ENCODE measurements around the gene CHRM4.

CHRM4 gene

GRCh38 chr11:46421257-46421880 lies 29.8 kb upstream of the CHRM4 start:
- no peak overlapping the region for H3K9ac ChIP-seq (ENCODE audit: low read length)
- peaks cover 22% of the 10 kb centered on the region for H3K36me3 ChIP-seq (ENCODE audit: control insufficient read depth, insufficient read depth, low read length)
- no peaks in the 10 kb centered on the region for H3K4me1 ChIP-seq (ENCODE audit: control insufficient read depth, insufficient read depth, low read length)
- H3K9me3 ChIP-seq (ENCODE audit: control insufficient read depth, insufficient read depth, low read depth, low read length), result no peaks in the 10 kb centered on the region
- H3K27ac ChIP-seq (ENCODE audit: low read depth, low read length), result no peak overlapping the region
- no peaks in the 10 kb centered on the region for H3K27me3 ChIP-seq (ENCODE audit: control insufficient read depth, insufficient read depth, low read length)
- no peak overlapping the region for H3K4me3 ChIP-seq (ENCODE audit: low read depth, low read length)

GRCh38 chr11:46420513-46420912 lies 28.9 kb upstream of the CHRM4 start:
- H3K4me1 ChIP-seq (ENCODE audit: control insufficient read depth, insufficient read depth, low read length), result no peaks in the 10 kb centered on the region
- no peaks in the 10 kb centered on the region for H3K9me3 ChIP-seq (ENCODE audit: control insufficient read depth, insufficient read depth, low read depth, low read length)
- no peak overlapping the region for H3K9ac ChIP-seq (ENCODE audit: low read length)
- H3K4me3 ChIP-seq (ENCODE audit: low read depth, low read length), result no peak overlapping the region
- H3K27me3 ChIP-seq (ENCODE audit: control insufficient read depth, insufficient read depth, low read length), result no peaks in the 10 kb centered on the region
- no peak overlapping the region for H3K27ac ChIP-seq (ENCODE audit: low read depth, low read length)
- peaks cover 30% of the 10 kb centered on the region for H3K36me3 ChIP-seq (ENCODE audit: control insufficient read depth, insufficient read depth, low read length)

- peaks cover 47% of the 10 kb centered on the region for H3K36me3 ChIP-seq (ENCODE audit: control insufficient read depth, insufficient read depth, low read length)
Observed at GRCh38 chr11:46418751-46419150, 27.2 kb upstream of the CHRM4 start.

GRCh38 chr11:46417711-46418110 lies 26.1 kb upstream of the CHRM4 start:
- Histone ChIP-seq H3K4me1 (ENCODE audit: control insufficient read depth, insufficient read depth, low read length) (no peaks in the 10 kb centered on the region), H3K36me3 (ENCODE audit: control insufficient read depth, insufficient read depth, low read length) (peaks cover 49% of the 10 kb centered on the region), H3K27ac (ENCODE audit: low read depth, low read length) (no peak overlapping the region), H3K27me3 (ENCODE audit: control insufficient read depth, insufficient read depth, low read length) (no peaks in the 10 kb centered on the region), H3K9ac (ENCODE audit: low read length) (no peak overlapping the region), H3K4me3 (ENCODE audit: low read depth, low read length) (no peak overlapping the region), H3K9me3 (ENCODE audit: control insufficient read depth, insufficient read depth, low read depth, low read length) (no peaks in the 10 kb centered on the region)

More at GRCh38 chr11:46418751-46419150, 27.2 kb upstream of the CHRM4 start:
- H3K4me1 ChIP-seq (ENCODE audit: control insufficient read depth, insufficient read depth, low read length), result no peaks in the 10 kb centered on the region
- no peak overlapping the region for H3K9ac ChIP-seq (ENCODE audit: low read length)
- no peak overlapping the region for H3K4me3 ChIP-seq (ENCODE audit: low read depth, low read length)
- H3K27me3 ChIP-seq (ENCODE audit: control insufficient read depth, insufficient read depth, low read length), result no peaks in the 10 kb centered on the region
- no peak overlapping the region for H3K27ac ChIP-seq (ENCODE audit: low read depth, low read length)
- no peaks in the 10 kb centered on the region for H3K9me3 ChIP-seq (ENCODE audit: control insufficient read depth, insufficient read depth, low read depth, low read length)

GRCh38 chr11:46414879-46415278 lies 23.3 kb upstream of the CHRM4 start:
- Histone ChIP-seq H3K27me3 (ENCODE audit: control insufficient read depth, insufficient read depth, low read length) (no peaks in the 10 kb centered on the region), H3K27ac (ENCODE audit: low read depth, low read length) (no peak overlapping the region), H3K4me1 (ENCODE audit: control insufficient read depth, insufficient read depth, low read length) (peaks cover 2% of the 10 kb centered on the region; the same call in 1 of the 2 replicates), H3K4me3 (ENCODE audit: low read depth, low read length) (no peak overlapping the region), H3K9ac (ENCODE audit: low read length) (no peak overlapping the region), H3K36me3 (ENCODE audit: control insufficient read depth, insufficient read depth, low read length) (peaks cover 47% of the 10 kb centered on the region), H3K9me3 (ENCODE audit: control insufficient read depth, insufficient read depth, low read depth, low read length) (no peaks in the 10 kb centered on the region)

- H3K9ac ChIP-seq (ENCODE audit: low read length), result no peak overlapping the region
- no peak overlapping the region for H3K27ac ChIP-seq (ENCODE audit: low read depth, low read length)
- H3K9me3 ChIP-seq (ENCODE audit: control insufficient read depth, insufficient read depth, low read depth, low read length), result no peaks in the 10 kb centered on the region
- H3K4me1 ChIP-seq (ENCODE audit: control insufficient read depth, insufficient read depth, low read length), result peaks cover 2% of the 10 kb centered on the region; the same call in 1 of the 2 replicates
- no peaks in the 10 kb centered on the region for H3K27me3 ChIP-seq (ENCODE audit: control insufficient read depth, insufficient read depth, low read length)
- H3K36me3 ChIP-seq (ENCODE audit: control insufficient read depth, insufficient read depth, low read length), result peaks cover 51% of the 10 kb centered on the region
- H3K4me3 ChIP-seq (ENCODE audit: low read depth, low read length), result no peak overlapping the region
Observed at GRCh38 chr11:46414466-46414796, 22.9 kb upstream of the CHRM4 start.

- Histone ChIP-seq H3K4me3 (ENCODE audit: low read depth, low read length) (no peak overlapping the region), H3K27me3 (ENCODE audit: control insufficient read depth, insufficient read depth, low read length) (no peaks in the 10 kb centered on the region), H3K4me1 (ENCODE audit: control insufficient read depth, insufficient read depth, low read length) (peaks cover 2% of the 10 kb centered on the region; the same call in 1 of the 2 replicates), H3K9me3 (ENCODE audit: control insufficient read depth, insufficient read depth, low read depth, low read length) (no peaks in the 10 kb centered on the region), H3K27ac (ENCODE audit: low read depth, low read length) (no peak overlapping the region), H3K36me3 (ENCODE audit: control insufficient read depth, insufficient read depth, low read length) (peaks cover 54% of the 10 kb centered on the region), H3K9ac (ENCODE audit: low read length) (no peak overlapping the region)
Observed at GRCh38 chr11:46413760-46414465, 22.3 kb upstream of the CHRM4 start.

- no peaks in the 10 kb centered on the region for H3K27me3 ChIP-seq (ENCODE audit: control insufficient read depth, insufficient read depth, low read length)
- no peak overlapping the region for H3K9ac ChIP-seq (ENCODE audit: low read length)
- peaks cover 55% of the 10 kb centered on the region for H3K36me3 ChIP-seq (ENCODE audit: control insufficient read depth, insufficient read depth, low read length)
- no peak overlapping the region for H3K4me3 ChIP-seq (ENCODE audit: low read depth, low read length)
- H3K9me3 ChIP-seq (ENCODE audit: control insufficient read depth, insufficient read depth, low read depth, low read length), result no peaks in the 10 kb centered on the region
- peaks cover 2% of the 10 kb centered on the region; the same call in 1 of the 2 replicates for H3K4me1 ChIP-seq (ENCODE audit: control insufficient read depth, insufficient read depth, low read length)
- no peak overlapping the region for H3K27ac ChIP-seq (ENCODE audit: low read depth, low read length)
Observed at GRCh38 chr11:46410021-46410420, 18.4 kb upstream of the CHRM4 start.

GRCh38 chr11:46408407-46408986 lies 16.9 kb upstream of the CHRM4 start:
- Histone ChIP-seq H3K27ac (ENCODE audit: low read depth, low read length) (no peak overlapping the region), H3K9ac (ENCODE audit: low read length) (no peak overlapping the region), H3K27me3 (ENCODE audit: control insufficient read depth, insufficient read depth, low read length) (no peaks in the 10 kb centered on the region), H3K36me3 (ENCODE audit: control insufficient read depth, insufficient read depth, low read length) (peaks cover 50% of the 10 kb centered on the region), H3K4me3 (ENCODE audit: low read depth, low read length) (no peak overlapping the region), H3K4me1 (ENCODE audit: control insufficient read depth, insufficient read depth, low read length) (peaks cover 2% of the 10 kb centered on the region; the same call in 1 of the 2 replicates), H3K9me3 (ENCODE audit: control insufficient read depth, insufficient read depth, low read depth, low read length) (no peaks in the 10 kb centered on the region)

GRCh38 chr11:46407635-46408034 lies 16.1 kb upstream of the CHRM4 start:
- Histone ChIP-seq H3K27me3 (ENCODE audit: control insufficient read depth, insufficient read depth, low read length) (no peaks in the 10 kb centered on the region), H3K27ac (ENCODE audit: low read depth, low read length) (no peak overlapping the region), H3K4me1 (ENCODE audit: control insufficient read depth, insufficient read depth, low read length) (peaks cover 2% of the 10 kb centered on the region; the same call in 1 of the 2 replicates), H3K4me3 (ENCODE audit: low read depth, low read length) (no peak overlapping the region), H3K9ac (ENCODE audit: low read length) (no peak overlapping the region), H3K9me3 (ENCODE audit: control insufficient read depth, insufficient read depth, low read depth, low read length) (no peaks in the 10 kb centered on the region), H3K36me3 (ENCODE audit: control insufficient read depth, insufficient read depth, low read length) (peaks cover 52% of the 10 kb centered on the region)

GRCh38 chr11:46404476-46405017 lies 13.0 kb upstream of the CHRM4 start:
- no peaks in the 10 kb centered on the region for H3K27me3 ChIP-seq (ENCODE audit: control insufficient read depth, insufficient read depth, low read length)
- H3K36me3 ChIP-seq (ENCODE audit: control insufficient read depth, insufficient read depth, low read length), result peaks cover 47% of the 10 kb centered on the region
- H3K27ac ChIP-seq (ENCODE audit: low read depth, low read length), result no peak overlapping the region
- H3K9me3 ChIP-seq (ENCODE audit: control insufficient read depth, insufficient read depth, low read depth, low read length), result no peaks in the 10 kb centered on the region
- H3K4me1 ChIP-seq (ENCODE audit: control insufficient read depth, insufficient read depth, low read length), result no peaks in the 10 kb centered on the region
- H3K9ac ChIP-seq (ENCODE audit: low read length), result no peak overlapping the region
- no peak overlapping the region for H3K4me3 ChIP-seq (ENCODE audit: low read depth, low read length)
